ENCODE results near the gene SGMS2.

SGMS2 gene

DNA sequence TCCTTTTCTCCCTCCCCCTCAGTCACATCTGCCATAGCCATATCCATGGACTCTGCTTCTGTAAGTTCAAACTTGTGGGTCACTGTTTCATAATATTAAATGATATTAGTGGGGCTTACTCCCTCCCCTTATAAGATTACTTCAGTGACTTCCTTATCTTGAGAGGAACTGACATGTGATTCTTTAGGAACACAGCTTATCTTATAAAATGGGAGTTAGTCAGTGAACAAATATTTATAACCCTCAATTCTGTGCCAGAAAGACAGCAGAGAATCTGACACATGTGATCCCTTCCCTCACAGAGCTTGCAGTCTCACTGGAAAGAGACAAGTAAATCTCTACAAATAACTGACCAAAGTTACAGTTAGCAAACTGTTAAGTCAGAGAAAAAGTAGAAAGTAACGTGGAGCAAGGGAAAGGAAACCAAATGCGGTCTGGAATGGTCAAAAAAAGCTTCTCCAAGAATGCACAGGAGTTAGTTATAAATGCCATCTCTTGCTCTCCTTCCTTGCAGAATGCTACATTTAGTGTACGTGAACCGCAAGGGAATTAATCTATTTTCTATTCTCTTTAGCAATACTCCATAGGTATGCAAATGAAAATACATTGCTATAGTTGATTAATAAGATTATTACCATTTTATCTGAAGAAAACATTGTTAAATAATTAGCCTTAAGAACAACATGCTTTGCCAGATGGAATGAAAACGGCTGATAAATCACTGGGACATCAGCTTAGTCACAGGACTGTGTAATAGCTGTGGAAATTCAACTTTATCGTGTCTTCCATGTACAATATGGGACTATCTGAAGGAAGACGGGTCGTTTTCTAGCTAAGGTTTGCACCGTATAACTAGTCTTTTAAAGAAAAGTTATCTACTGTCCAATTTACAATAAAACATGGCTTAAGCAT, 29.0 kb downstream of the SGMS2 start:
- DNase-seq (ENCODE audit: low spot score), result no peak
- Histone ChIP-seq H3K4me3 (peak overlapping the region; percentile 5), H3K27ac (peak overlapping the region in 1 of 2 donors; percentile 20)
- TF ChIP-seq, protein P1, sequence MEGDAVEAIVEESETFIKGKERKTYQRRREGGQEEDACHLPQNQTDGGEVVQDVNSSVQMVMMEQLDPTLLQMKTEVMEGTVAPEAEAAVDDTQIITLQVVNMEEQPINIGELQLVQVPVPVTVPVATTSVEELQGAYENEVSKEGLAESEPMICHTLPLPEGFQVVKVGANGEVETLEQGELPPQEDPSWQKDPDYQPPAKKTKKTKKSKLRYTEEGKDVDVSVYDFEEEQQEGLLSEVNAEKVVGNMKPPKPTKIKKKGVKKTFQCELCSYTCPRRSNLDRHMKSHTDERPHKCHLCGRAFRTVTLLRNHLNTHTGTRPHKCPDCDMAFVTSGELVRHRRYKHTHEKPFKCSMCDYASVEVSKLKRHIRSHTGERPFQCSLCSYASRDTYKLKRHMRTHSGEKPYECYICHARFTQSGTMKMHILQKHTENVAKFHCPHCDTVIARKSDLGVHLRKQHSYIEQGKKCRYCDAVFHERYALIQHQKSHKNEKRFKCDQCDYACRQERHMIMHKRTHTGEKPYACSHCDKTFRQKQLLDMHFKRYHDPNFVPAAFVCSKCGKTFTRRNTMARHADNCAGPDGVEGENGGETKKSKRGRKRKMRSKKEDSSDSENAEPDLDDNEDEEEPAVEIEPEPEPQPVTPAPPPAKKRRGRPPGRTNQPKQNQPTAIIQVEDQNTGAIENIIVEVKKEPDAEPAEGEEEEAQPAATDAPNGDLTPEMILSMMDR (IDR thresholded peaks at IDR 0.05), result no peak

DNA sequence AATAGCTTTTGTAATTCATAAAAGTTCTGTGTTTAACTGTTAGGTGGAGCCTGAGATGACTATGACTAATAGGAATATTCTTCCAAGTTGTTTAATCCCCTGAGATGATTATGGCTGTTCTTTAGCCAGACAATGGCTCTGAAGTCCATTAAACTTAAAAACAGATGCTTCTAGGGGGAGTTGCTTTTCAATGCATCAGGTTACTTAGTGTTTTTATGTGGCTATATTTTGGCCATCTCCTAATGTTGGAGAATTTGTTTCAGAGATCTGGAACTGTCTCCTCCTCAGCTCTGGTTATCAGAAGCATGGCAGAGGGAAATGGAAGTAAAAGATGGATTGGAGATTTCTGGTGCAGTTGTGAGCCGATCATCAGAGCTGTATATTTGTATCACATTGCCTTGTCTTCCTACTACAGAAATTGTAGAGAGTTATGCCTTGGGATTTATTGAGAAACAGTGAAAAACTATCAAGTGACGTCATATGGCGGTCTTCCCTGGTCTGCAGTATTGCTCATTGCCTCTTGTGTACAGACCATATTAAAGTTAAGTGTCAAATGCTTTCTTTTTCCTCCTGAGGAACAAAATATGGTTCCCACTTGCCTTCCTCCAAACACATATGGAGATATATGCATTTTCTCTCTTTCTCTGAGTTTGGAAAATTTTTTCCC, 29.8 kb downstream of the SGMS2 start:
- no peak for DNase-seq (ENCODE audit: low spot score)
- Histone ChIP-seq H3K4me3 (no peak overlapping the region), H3K27ac (peak overlapping the region in 1 of 2 donors; percentile 20)
- TF ChIP-seq, protein P1 (IDR thresholded peaks at IDR 0.05), result no peak

DNA sequence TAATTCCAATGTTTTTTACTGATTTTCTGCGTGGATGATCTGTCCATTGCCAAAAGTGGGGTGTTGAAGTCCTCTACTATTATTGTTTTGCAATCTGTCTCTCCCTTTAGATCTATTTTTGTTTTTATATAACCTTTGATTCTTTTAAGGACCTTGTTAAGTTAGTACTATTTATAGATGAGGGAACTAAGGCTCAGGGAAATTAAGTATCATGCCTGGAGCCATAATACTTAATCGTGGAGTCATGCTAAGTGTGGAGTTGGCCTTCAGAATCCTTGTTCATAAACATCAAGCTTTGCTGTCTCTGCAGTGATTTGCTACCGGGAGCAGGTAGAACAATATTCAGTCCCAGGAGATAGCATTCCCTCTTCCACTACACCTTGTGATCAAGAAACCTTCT, 31.0 kb downstream of the SGMS2 start:
- Histone ChIP-seq H3K27ac (no peak overlapping the region), H3K4me3 (no peak overlapping the region)
- DNase-seq (ENCODE audit: low spot score), result no peak
- TF ChIP-seq, protein P1 (IDR thresholded peaks at IDR 0.05), result no peak

DNA sequence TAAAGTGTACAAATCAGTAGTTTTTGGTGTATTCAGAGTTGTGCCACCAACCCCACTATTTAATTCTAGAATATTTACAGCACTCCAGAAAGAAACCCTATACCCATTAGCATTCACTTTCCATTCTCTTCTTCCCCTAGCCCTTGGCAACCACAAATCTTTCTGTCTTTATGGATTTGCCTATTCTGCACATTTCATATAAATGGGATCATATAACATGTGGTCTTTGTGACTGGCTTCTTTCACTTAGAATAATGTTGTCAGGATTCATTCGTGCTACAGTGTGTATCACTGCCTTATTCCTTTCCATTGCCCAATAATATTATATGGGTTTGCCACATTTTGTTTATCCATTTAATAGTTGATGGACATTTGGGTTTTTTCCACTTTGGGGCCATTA, 32.2 kb downstream of the SGMS2 start:
- DNase-seq (ENCODE audit: low spot score), result no peak
- H3K4me3 ChIP-seq, result no peak overlapping the region
- TF ChIP-seq, protein P1 (IDR thresholded peaks at IDR 0.05), result no peak
- H3K27ac ChIP-seq, result no peak overlapping the region

DNA sequence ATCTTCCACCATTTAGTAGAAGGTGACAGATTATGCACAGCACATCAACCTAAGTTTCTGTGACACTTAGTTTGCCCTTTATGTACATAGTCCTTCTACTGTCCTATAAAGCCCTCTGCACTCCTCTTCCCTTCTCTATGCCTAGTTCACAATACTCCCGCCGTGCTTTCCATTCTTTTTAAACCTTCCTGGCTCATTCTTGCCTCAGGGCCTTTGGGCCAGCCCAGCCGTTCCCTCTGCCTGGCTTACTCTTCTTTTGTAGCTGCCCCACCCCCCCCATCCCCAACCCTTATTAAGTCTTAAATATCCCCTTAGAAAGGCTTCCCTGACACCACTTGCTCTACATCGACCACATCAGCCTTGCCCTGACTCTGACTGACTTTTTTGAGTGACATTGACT, 33.0 kb downstream of the SGMS2 start:
- H3K27ac ChIP-seq, result no peak overlapping the region
- no peak for DNase-seq (ENCODE audit: low spot score)
- TF ChIP-seq, protein P1 (IDR thresholded peaks at IDR 0.05), result no peak
- no peak overlapping the region for H3K4me3 ChIP-seq

DNA sequence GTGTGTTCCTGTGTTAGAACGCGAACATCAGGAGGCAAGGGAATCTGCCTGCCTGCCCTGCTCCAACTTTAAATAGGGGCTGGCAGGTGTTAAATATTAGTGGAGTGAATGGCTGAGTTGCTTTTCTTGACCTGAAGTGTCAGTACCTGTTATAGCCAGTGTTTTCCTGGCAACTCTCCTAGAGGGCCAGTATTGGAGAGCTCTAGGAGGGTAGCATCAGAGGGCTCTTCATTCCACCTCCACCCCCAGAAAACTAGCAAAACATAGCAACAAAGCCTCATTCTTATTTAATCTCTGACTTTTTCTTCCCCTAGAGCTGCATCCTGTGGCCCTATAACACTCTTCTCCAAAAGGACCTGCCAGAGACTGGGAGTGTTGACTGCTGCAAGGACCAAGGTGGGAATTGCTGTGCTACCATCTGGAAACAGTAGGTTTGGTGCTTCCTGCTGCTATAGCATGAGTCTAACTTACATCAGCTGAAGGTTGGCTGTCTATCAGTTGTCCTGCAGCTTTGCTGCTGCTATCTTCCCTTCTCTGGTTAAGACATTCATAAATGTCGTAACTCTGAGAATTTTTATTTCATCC, 33.5 kb downstream of the SGMS2 start:
- H3K27ac ChIP-seq, result no peak overlapping the region
- no peak overlapping the region for H3K4me3 ChIP-seq
- no peak for DNase-seq (ENCODE audit: low spot score)
- TF ChIP-seq, protein P1 (IDR thresholded peaks at IDR 0.05), result no peak

Data from coronary artery (tissue), 2 donors.